ENCODE results near the gene CCHCR1. TPM values are rescaled to one million over a fixed set of nuclear protein-coding genes. Genes with fewer than 3 reads are reported as not detected.

CCHCR1 gene
- total and polyA plus RNA-seq, 2 of the 13 experiments (the other 11 are each of a cell fraction or from before 2014, with no cell fraction given) = 14.6 to 28.2 TPM

DNA sequence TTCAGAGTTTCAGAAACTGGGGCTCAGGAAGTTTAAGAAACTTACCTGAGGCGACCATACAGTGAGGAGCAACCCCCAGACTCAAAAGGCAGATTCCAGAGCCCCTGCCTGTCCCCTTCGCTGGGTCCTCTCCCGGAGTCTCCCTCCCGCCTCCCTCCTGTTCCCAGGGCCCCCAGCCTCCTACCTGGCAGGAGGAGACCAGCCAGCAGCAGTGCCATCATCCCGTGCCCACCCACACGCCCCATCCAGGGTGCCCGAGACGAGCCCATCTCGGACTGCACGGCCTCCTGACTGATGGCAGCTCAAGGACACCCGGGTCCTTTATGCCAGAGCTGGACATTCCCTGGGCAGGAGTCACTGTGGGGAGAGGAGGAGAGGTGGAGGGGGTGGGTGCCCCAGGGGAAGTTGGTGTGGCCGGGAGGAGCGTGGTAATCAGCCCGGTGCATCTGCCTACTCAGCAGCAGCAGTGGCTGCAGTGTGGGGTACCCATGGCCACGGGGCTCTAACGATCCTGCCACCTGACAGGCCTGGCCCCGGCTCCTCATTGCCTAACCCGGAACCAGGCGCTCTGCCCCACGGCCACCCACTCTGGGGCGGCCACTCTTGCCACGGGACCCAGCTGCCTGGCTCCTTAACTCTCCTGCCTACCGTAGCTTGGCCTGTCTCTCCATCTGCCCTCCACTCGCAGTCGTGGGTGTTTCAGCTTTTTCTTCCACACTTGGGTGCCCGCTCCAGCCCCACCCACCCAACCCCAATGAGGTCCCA is 37.3 kb downstream of the CCHCR1 start, which contains the start of gene CDSN (continued):
- no peak for TF ChIP-seq ZNF704 (CRISPR knock-in tag; IDR thresholded peaks at IDR 0.05; ENCODE audit: borderline replicate concordance)
- no peak for TF ChIP-seq PCBP2 (optimal IDR thresholded peaks at IDR 0.05; ENCODE audit: low read depth, low read length, poor library complexity, severe bottlenecking)
- no peak for TF ChIP-seq ZC3H4 (CRISPR knock-in tag; IDR thresholded peaks at IDR 0.05; ENCODE audit: borderline replicate concordance)
- TF ChIP-seq, protein P1, sequence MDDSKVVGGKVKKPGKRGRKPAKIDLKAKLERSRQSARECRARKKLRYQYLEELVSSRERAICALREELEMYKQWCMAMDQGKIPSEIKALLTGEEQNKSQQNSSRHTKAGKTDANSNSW (CRISPR knock-in tag; IDR thresholded peaks at IDR 0.05; ENCODE audit: borderline replicate concordance) = no peak
- TF ChIP-seq ZNF12 (CRISPR knock-in tag; IDR thresholded peaks at IDR 0.05) = no peak
- no peak for TF ChIP-seq KDM6A (CRISPR knock-in tag; IDR thresholded peaks at IDR 0.05; ENCODE audit: low read depth)

DNA sequence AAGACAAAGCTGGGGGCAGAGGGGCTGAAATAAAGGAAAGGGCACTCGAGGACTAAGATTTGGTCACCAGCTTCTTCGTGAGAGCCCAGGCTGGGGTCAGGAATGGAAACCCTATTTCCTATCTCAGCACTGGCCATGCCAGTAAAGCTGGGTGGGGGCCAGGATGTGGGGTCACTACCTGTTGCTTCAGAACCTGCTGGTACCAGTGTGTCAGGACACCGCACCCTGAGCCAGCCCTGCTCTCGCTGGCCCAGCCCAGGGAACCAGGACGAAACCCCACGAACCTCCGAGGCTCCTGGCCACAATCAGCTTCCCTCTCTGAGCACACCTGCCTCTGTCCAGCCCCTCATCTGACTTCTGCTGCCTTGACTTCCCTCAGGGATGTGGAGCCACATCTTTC is 39.4 kb downstream of the CCHCR1 start:
- POLR2A ChIA-PET = no interaction called here
- in situ Hi-C loops (cut with HindIII; ENCODE audit: extremely low pct_ligation_motif_present, low pct_unique_long_range_greater_than_20kb) = no loop called here
- TF ChIP-seq HDAC1 (CRISPR knock-in tag; IDR thresholded peaks at IDR 0.05) (no peak), ZBTB49 (CRISPR knock-in tag; IDR thresholded peaks at IDR 0.05; ENCODE audit: borderline replicate concordance) (no peak), ZNF773 (CRISPR knock-in tag; IDR thresholded peaks at IDR 0.05; ENCODE audit: borderline replicate concordance) (no peak), ZNF34 (CRISPR knock-in tag; IDR thresholded peaks at IDR 0.05; ENCODE audit: borderline replicate concordance) (no peak), ZNF468 (CRISPR knock-in tag; IDR thresholded peaks at IDR 0.05) (no peak), HBP1 (CRISPR knock-in tag; IDR thresholded peaks at IDR 0.05; ENCODE audit: low read depth) (no peak), THAP11 (CRISPR knock-in tag; IDR thresholded peaks at IDR 0.05) (no peak)
- Histone ChIP-seq H3K36me3 (replicated peaks in 1 of 2; ENCODE audit: control insufficient read depth in 1 of 2, insufficient read depth in 2 of 2, low read length in 2 of 2) (no peaks in the 10 kb centered on the region), H2AFZ (ENCODE audit: low read length) (no peak overlapping the region), H3K27ac (ENCODE audit: extremely low read length, insufficient read depth, low read length) (no peak overlapping the region), H3K4me1 (ENCODE audit: insufficient read depth, low read length) (peaks cover 7% of the 10 kb centered on the region), H3K4me3 (replicated peaks in 1 of 3; ENCODE audit: insufficient read depth in 1 of 3, low read depth in 2 of 3, low read length in 3 of 3) (no peak overlapping the region), H3K9me3 (ENCODE audit: low read length) (no peaks in the 10 kb centered on the region), H4K20me1 (ENCODE audit: insufficient read depth, low read length) (no peaks in the 10 kb centered on the region), H3K27me3 (ENCODE audit: control insufficient read depth in 1 of 2, insufficient read depth in 2 of 2, low read length in 2 of 2) (peaks cover 4 to 68% of the 10 kb centered on the region in 2 experiments; a peak in 4 of 5 replicates), H3K4me2 (ENCODE audit: low read depth, low read length) (no peak overlapping the region), H3K79me2 (ENCODE audit: insufficient read depth, low read length) (no peaks in the 10 kb centered on the region), H3K9ac (ENCODE audit: insufficient read depth, low read depth, low read length) (no peak overlapping the region)
- CTCF ChIA-PET (ENCODE audit: low intra/inter-chr PET ratio, low total read pairs) = no interaction called here
- WGBS (ENCODE audit: low lambda C conversion rate) = 0% methylated on average over 5 of the region's 7 CpGs
- BruUV-seq (replicated peaks) = no TSS peak
- intact Hi-C loops (cut with micrococcal nuclease; ENCODE audit: unreplicated experiment) = no loop called here
- no peak for FAIRE-seq
- DNase-seq (ENCODE audit: low spot score) = no peak
- ATAC-seq = no peak

All from HepG2 (cell line).